Measurements from ENCODE around the gene CUTA. TPM values are rescaled to one million over a fixed set of nuclear protein-coding genes. Genes with fewer than 3 reads are reported as not detected.

Gene CUTA
- total and polyA plus RNA-seq, 2 of the 13 experiments (the other 11 are each of a cell fraction or from before 2014, with no cell fraction given) = 170 to 180 TPM

DNA sequence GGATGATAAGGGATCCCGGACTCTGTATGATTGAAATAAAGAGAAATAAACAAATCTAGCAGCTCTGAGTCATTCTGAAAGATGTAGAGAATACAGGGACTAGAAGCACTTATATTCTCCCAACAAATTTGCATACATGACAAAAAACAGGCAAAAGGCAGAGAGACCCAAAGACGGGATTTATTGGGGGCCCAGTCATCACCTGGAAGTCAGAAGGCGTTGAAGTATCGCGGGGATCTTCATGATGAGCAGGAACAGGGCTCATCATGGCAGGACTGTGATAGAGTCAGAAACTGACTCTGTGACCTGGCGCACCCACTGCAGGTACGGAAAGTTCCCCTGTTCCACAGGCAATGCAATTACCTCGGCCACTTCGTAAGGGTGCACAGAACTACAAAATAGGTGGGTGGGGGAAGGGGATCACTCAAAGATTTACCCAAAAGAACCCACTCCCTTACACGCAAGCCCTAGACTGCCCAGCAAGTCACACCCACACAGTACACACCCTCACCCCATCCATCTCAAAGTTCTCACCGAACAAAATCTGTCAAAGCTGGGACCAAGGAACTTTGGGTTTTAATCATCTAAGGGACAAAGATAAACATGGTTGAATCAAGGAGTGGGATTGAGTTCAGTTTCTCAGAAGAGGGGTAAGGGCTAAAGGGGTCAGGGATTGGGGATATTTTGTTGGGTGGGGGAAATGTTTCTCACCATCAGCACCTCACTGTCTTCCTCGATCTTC lies 1.4 kb downstream of the CUTA start (continued):
- TF ChIP-seq, protein P1, sequence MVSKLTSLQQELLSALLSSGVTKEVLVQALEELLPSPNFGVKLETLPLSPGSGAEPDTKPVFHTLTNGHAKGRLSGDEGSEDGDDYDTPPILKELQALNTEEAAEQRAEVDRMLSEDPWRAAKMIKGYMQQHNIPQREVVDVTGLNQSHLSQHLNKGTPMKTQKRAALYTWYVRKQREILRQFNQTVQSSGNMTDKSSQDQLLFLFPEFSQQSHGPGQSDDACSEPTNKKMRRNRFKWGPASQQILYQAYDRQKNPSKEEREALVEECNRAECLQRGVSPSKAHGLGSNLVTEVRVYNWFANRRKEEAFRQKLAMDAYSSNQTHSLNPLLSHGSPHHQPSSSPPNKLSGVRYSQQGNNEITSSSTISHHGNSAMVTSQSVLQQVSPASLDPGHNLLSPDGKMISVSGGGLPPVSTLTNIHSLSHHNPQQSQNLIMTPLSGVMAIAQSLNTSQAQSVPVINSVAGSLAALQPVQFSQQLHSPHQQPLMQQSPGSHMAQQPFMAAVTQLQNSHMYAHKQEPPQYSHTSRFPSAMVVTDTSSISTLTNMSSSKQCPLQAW (CRISPR knock-in tag; IDR thresholded peaks at IDR 0.05) = no peak
- TF ChIP-seq, protein P2, sequence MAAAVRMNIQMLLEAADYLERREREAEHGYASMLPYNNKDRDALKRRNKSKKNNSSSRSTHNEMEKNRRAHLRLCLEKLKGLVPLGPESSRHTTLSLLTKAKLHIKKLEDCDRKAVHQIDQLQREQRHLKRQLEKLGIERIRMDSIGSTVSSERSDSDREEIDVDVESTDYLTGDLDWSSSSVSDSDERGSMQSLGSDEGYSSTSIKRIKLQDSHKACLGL (CRISPR knock-in tag; IDR thresholded peaks at IDR 0.05) = no peak
- no peak for TF ChIP-seq ZSCAN22 (CRISPR knock-in tag; IDR thresholded peaks at IDR 0.05)
- TF ChIP-seq, protein P3, sequence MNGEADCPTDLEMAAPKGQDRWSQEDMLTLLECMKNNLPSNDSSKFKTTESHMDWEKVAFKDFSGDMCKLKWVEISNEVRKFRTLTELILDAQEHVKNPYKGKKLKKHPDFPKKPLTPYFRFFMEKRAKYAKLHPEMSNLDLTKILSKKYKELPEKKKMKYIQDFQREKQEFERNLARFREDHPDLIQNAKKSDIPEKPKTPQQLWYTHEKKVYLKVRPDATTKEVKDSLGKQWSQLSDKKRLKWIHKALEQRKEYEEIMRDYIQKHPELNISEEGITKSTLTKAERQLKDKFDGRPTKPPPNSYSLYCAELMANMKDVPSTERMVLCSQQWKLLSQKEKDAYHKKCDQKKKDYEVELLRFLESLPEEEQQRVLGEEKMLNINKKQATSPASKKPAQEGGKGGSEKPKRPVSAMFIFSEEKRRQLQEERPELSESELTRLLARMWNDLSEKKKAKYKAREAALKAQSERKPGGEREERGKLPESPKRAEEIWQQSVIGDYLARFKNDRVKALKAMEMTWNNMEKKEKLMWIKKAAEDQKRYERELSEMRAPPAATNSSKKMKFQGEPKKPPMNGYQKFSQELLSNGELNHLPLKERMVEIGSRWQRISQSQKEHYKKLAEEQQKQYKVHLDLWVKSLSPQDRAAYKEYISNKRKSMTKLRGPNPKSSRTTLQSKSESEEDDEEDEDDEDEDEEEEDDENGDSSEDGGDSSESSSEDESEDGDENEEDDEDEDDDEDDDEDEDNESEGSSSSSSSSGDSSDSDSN (CRISPR knock-in tag; IDR thresholded peaks at IDR 0.05) = no peak
- no peak for TF ChIP-seq ZNF33A (CRISPR knock-in tag; IDR thresholded peaks at IDR 0.05; ENCODE audit: borderline replicate concordance)
- no peak for TF ChIP-seq ZNF772 (CRISPR knock-in tag; IDR thresholded peaks at IDR 0.05)
- no peak for TF ChIP-seq ZNF138 (CRISPR knock-in tag; IDR thresholded peaks at IDR 0.05; ENCODE audit: low read depth)
- TF ChIP-seq, protein P4, sequence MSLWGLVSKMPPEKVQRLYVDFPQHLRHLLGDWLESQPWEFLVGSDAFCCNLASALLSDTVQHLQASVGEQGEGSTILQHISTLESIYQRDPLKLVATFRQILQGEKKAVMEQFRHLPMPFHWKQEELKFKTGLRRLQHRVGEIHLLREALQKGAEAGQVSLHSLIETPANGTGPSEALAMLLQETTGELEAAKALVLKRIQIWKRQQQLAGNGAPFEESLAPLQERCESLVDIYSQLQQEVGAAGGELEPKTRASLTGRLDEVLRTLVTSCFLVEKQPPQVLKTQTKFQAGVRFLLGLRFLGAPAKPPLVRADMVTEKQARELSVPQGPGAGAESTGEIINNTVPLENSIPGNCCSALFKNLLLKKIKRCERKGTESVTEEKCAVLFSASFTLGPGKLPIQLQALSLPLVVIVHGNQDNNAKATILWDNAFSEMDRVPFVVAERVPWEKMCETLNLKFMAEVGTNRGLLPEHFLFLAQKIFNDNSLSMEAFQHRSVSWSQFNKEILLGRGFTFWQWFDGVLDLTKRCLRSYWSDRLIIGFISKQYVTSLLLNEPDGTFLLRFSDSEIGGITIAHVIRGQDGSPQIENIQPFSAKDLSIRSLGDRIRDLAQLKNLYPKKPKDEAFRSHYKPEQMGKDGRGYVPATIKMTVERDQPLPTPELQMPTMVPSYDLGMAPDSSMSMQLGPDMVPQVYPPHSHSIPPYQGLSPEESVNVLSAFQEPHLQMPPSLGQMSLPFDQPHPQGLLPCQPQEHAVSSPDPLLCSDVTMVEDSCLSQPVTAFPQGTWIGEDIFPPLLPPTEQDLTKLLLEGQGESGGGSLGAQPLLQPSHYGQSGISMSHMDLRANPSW (CRISPR knock-in tag; IDR thresholded peaks at IDR 0.05; ENCODE audit: borderline replicate concordance) = no peak

Data from HepG2 (cell line).